H9 (cell line): ENCODE measurements around the gene PXDN. TPM values are rescaled to one million over a fixed set of nuclear protein-coding genes. Genes with fewer than 3 reads are reported as not detected.

Experiments used
- DNase-seq: peaks from one replicate; pipeline ENCODE4 v3.0.0-alpha.2; 2017
- H2AFZ ChIP-seq: one replicate; pipeline ENCODE4 v1.6.1; 2013; ENCODE audit warnings: mild to moderate bottlenecking, low read length, control low read depth, moderate library complexity
- H2AK5ac ChIP-seq: 2 replicates; pipeline ENCODE4 v1.6.1; 2013; ENCODE audit warnings: low read length, control low read depth, mixed read lengths; ENCODE audit not compliant: insufficient read length
- H2BK120ac ChIP-seq: one replicate; pipeline ENCODE4 v1.6.1; 2013; ENCODE audit warnings: low read depth, mild to moderate bottlenecking, low read length, control low read depth, inconsistent platforms; ENCODE audit not compliant: poor library complexity, severe bottlenecking
- H2BK12ac ChIP-seq: 2 replicates; pipeline ENCODE4 v1.6.1; 2013; ENCODE audit warnings: low read length, control low read depth, mixed read lengths, low read depth; ENCODE audit not compliant: insufficient read length
- H2BK15ac ChIP-seq: 2 replicates; pipeline ENCODE4 v1.6.1; 2013; ENCODE audit warnings: low read depth, low read length, control low read depth
- H2BK20ac ChIP-seq: one replicate; pipeline ENCODE4 v1.6.1; 2013; ENCODE audit warnings: low read depth, mild to moderate bottlenecking, low read length, control low read depth, inconsistent platforms; ENCODE audit not compliant: poor library complexity, severe bottlenecking
- H2BK5ac ChIP-seq: 2 replicates; pipeline ENCODE4 v1.6.1; 2013; ENCODE audit warnings: low read length, control low read depth, mixed read lengths; ENCODE audit not compliant: insufficient read length
- H3K14ac ChIP-seq: 2 replicates; pipeline ENCODE4 v1.6.1; 2013; ENCODE audit warnings: low read length, control low read depth; ENCODE audit not compliant: insufficient read depth
- H3K18ac ChIP-seq: 2 replicates; pipeline ENCODE4 v1.6.1; 2013; ENCODE audit warnings: low read depth, mild to moderate bottlenecking, mixed read lengths, low read length, control low read depth; ENCODE audit not compliant: insufficient read length
- H3K23ac ChIP-seq: 2 replicates; pipeline ENCODE4 v1.6.1; 2013; ENCODE audit warnings: low read length, control low read depth, mixed read lengths, low read depth; ENCODE audit not compliant: insufficient read length
- H3K23me2 ChIP-seq: 2 replicates; pipeline ENCODE4 v1.6.1; 2013; ENCODE audit warnings: low read depth, mild to moderate bottlenecking, mixed read lengths, low read length, control low read depth; ENCODE audit not compliant: insufficient read length, poor library complexity, severe bottlenecking
- H3K27ac ChIP-seq: 2 replicates; pipeline ENCODE4 v1.5.1; 2013; ENCODE audit warnings: low read length, control low read depth, mixed read lengths, low read depth; ENCODE audit not compliant: insufficient read length
- H3K27me3 ChIP-seq: 2 replicates; pipeline ENCODE4 v1.6.1; 2013; ENCODE audit warnings: low read length, control low read depth, inconsistent platforms; ENCODE audit not compliant: insufficient read depth
- H3K4ac ChIP-seq: 2 replicates; pipeline ENCODE4 v1.6.1; 2013; ENCODE audit warnings: low read depth, mild to moderate bottlenecking, control low read depth, inconsistent platforms, low read length, moderate library complexity
- H3K4me1 ChIP-seq: 2 replicates; pipeline ENCODE4 v1.6.1; 2013; ENCODE audit warnings: low read length, control low read depth, inconsistent platforms; ENCODE audit not compliant: insufficient read depth
- H3K4me2 ChIP-seq: 2 replicates; pipeline ENCODE4 v1.6.1; 2013; ENCODE audit warnings: low read length, control low read depth, mixed read lengths; ENCODE audit not compliant: insufficient read length, insufficient read depth
- H3K56ac ChIP-seq: 2 replicates; pipeline ENCODE4 v1.6.1; 2013; ENCODE audit warnings: low read depth, mild to moderate bottlenecking, mixed read lengths, low read length, control low read depth; ENCODE audit not compliant: insufficient read length
- H3K79me1 ChIP-seq: 2 replicates; pipeline ENCODE4 v1.6.1; 2013; ENCODE audit warnings: low read depth, mild to moderate bottlenecking, moderate library complexity, low read length, control low read depth, inconsistent platforms; ENCODE audit not compliant: insufficient read depth, poor library complexity, severe bottlenecking
- H3K79me2 ChIP-seq: 2 replicates; pipeline ENCODE4 v1.6.1; 2013; ENCODE audit warnings: low read length, control low read depth, inconsistent platforms; ENCODE audit not compliant: insufficient read depth
- H3K9ac ChIP-seq: 2 replicates; pipeline ENCODE4 v1.6.1; 2013; ENCODE audit warnings: low read length, control low read depth, mixed read lengths; ENCODE audit not compliant: insufficient read length; ENCODE audit errors: extremely low read depth
- H3K9me3 ChIP-seq: one replicate; pipeline ENCODE4 v1.6.1; 2013; ENCODE audit warnings: low read depth, low read length, inconsistent platforms; ENCODE audit not compliant: control insufficient read depth
- H3T11ph ChIP-seq: one replicate; pipeline ENCODE4 v1.6.1; 2013; ENCODE audit warnings: mild to moderate bottlenecking, low read length, control low read depth, inconsistent platforms
- H4K20me1 ChIP-seq: one replicate; pipeline ENCODE4 v1.6.1; 2013; ENCODE audit not compliant: control insufficient read depth, insufficient read length, insufficient read depth
- H4K5ac ChIP-seq: 2 replicates; pipeline ENCODE4 v1.6.1; 2013; ENCODE audit warnings: low read depth, mild to moderate bottlenecking, mixed read lengths, low read length, control low read depth; ENCODE audit not compliant: insufficient read length
- H4K8ac ChIP-seq: replicated peaks from 2 replicates; pipeline ENCODE4 v1.6.1; 2013; ENCODE audit warnings: low read length, control low read depth, mixed read lengths, low read depth; ENCODE audit not compliant: insufficient read length
- H4K91ac ChIP-seq: 2 replicates; pipeline ENCODE4 v1.6.1; 2013; ENCODE audit warnings: low read depth, mild to moderate bottlenecking, moderate library complexity, mixed read lengths, low read length, control low read depth; ENCODE audit not compliant: insufficient read length
- H3K27ac Mint-ChIP-seq, 3 experiments: 2 replicates in 2 of 3; 3 replicates in 1 of 3; pipeline ENCODE4 v1.8.0; 2020 to 2021; ENCODE audit warnings: mixed read lengths in 3 of 3, mild to moderate bottlenecking in 1 of 3, moderate library complexity in 1 of 3
- H3K27me3 Mint-ChIP-seq: 2 replicates; pipeline ENCODE4 v1.8.0; 2021; ENCODE audit warnings: low read depth, mild to moderate bottlenecking, moderate library complexity, mixed read lengths
- H3K36me3 Mint-ChIP-seq, 3 experiments: 2 replicates in 2 of 3; 3 replicates in 1 of 3; pipeline ENCODE4 v1.8.0; 2020 to 2021; ENCODE audit warnings: low read depth in 3 of 3, mixed read lengths in 3 of 3; ENCODE audit not compliant: insufficient read depth in 1 of 3
- H3K4me1 Mint-ChIP-seq, 2 experiments: 2 replicates each; pipeline ENCODE4 v1.8.0; 2020; ENCODE audit warnings: mixed read lengths in 2 of 2
- H3K4me3 Mint-ChIP-seq, 2 experiments: 2 replicates in 1 of 2; 3 replicates in 1 of 2; pipeline ENCODE4 v1.8.0; 2020 to 2021; ENCODE audit warnings: mild to moderate bottlenecking in 2 of 2, mixed read lengths in 2 of 2, moderate library complexity in 1 of 2
- H3K9me3 Mint-ChIP-seq, 2 experiments: 2 replicates in 1 of 2; 3 replicates in 1 of 2; pipeline ENCODE4 v1.8.0; 2020; ENCODE audit warnings: mild to moderate bottlenecking in 2 of 2, mixed read lengths in 2 of 2, moderate library complexity in 1 of 2
- CTCF ChIP-seq: fragments of 200-600 bp; sonication (generic); conservative IDR thresholded peaks from 3 replicates; pipeline ENCODE4 v1.8.0; 2021; ENCODE audit warnings: antibody characterized with exemption, mild to moderate bottlenecking
- WGBS: extraction: QIAGEN DNeasy Blood & Tissue Kit; methylation state at CpG from one replicate; pipeline ENCODE4 v1.1.7; 2013; ENCODE audit warnings: missing lambda C conversion rate, low lambda C conversion rate, mixed read lengths; ENCODE audit not compliant: insufficient read length; ENCODE audit errors: extremely low coverage; 5-methylcytosine and 5-hydroxymethylcytosine counted together
- total RNA-seq: library from RNA; stranded (reverse); gene quantifications from 2 replicates; pipeline ENCODE4 v1.2.1, GENCODE V29; 2021

PXDN gene
- total RNA-seq, 1 experiment from 2014 or later: 146 TPM

GRCh38 chr2:1758774-1759610 lies 14.7 kb upstream of the PXDN start:
- Mint-ChIP-seq H3K4me1 (no peaks in the 10 kb centered on the region; a peak in 1 of 4 replicates), H3K36me3 (peaks cover 10 to 32% (median 18%) of the 10 kb centered on the region in 3 experiments), H3K27me3 (peaks cover 39% of the 10 kb centered on the region), H3K9me3 (peaks cover 34% of the 10 kb centered on the region in 2 experiments), H3K4me3 (no peak overlapping the region), H3K27ac (no peak overlapping the region; a peak in 1 of 7 replicates)
- Histone ChIP-seq H3T11ph (no peak overlapping the region), H3K79me2 (no peaks in the 10 kb centered on the region), H4K5ac (no peak overlapping the region), H3K9ac (no peak overlapping the region), H3K56ac (no peak overlapping the region), H3K23ac (no peak overlapping the region), H2BK12ac (no peak overlapping the region), H3K4ac (no peak overlapping the region), H3K14ac (no peak overlapping the region), H4K91ac (no peak overlapping the region), H2BK120ac (no peak overlapping the region), H4K8ac (no peak overlapping the region), H2BK15ac (no peak overlapping the region), H3K27ac (no peak overlapping the region), H3K23me2 (no peaks in the 10 kb centered on the region), H2AK5ac (no peak overlapping the region), H3K4me2 (no peak overlapping the region), H3K18ac (no peak overlapping the region), H2BK20ac (no peak overlapping the region), H3K79me1 (no peaks in the 10 kb centered on the region), H2BK5ac (no peak overlapping the region), H2AFZ (no peak overlapping the region), H3K27me3 (no peaks in the 10 kb centered on the region), H3K4me1 (no peaks in the 10 kb centered on the region), H3K9me3 (peaks cover 16% of the 10 kb centered on the region), H4K20me1 (no peaks in the 10 kb centered on the region)
- no peak for DNase-seq
- no peak for TF ChIP-seq CTCF
- no CpG with 5 or more reads among the region's 26 CpGs for WGBS
